ENCODE results near the gene MLH3.

DNA sequence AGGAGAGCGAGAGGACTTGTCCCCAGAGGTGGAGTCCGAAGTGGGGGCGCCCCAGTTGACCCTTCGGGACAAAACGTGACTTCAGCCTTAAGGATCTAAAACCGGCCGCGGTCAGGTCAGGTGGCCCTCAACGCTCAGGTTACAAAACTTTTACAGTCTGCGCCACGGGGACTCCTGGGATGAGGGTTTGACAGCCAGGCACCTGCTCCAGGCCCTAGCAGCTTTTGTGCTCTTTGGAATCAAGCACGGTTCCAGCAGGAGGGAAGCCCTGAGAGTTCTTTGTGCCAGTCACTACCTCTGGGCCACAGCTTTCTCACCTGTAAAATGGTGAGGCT lies 18.5 kb upstream of the MLH3 start:
- TF ChIP-seq, protein P1, sequence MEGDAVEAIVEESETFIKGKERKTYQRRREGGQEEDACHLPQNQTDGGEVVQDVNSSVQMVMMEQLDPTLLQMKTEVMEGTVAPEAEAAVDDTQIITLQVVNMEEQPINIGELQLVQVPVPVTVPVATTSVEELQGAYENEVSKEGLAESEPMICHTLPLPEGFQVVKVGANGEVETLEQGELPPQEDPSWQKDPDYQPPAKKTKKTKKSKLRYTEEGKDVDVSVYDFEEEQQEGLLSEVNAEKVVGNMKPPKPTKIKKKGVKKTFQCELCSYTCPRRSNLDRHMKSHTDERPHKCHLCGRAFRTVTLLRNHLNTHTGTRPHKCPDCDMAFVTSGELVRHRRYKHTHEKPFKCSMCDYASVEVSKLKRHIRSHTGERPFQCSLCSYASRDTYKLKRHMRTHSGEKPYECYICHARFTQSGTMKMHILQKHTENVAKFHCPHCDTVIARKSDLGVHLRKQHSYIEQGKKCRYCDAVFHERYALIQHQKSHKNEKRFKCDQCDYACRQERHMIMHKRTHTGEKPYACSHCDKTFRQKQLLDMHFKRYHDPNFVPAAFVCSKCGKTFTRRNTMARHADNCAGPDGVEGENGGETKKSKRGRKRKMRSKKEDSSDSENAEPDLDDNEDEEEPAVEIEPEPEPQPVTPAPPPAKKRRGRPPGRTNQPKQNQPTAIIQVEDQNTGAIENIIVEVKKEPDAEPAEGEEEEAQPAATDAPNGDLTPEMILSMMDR (IDR thresholded peaks at IDR 0.05) = no peak
- no peak for TF ChIP-seq POLR2A (IDR thresholded peaks at IDR 0.05)
